Upper lobe of left lung (tissue), 4 donors: ENCODE results near the gene HTR2A.

Experiments used
- POLR2A ChIP-seq, 4 donors: fragments of 450-650 bp; IDR thresholded peaks; one replicate each; pipeline ENCODE4 v1.5.1; 2016 to 2017; ENCODE audit warnings: antibody characterized with exemption in 4 of 4, mild to moderate bottlenecking in 2 of 4
- POLR2AphosphoS5 ChIP-seq, 2 donors: sonication (generic); formaldehyde crosslinking; IDR thresholded peaks; one replicate each; pipeline ENCODE4 v1.5.1; 2017; ENCODE audit warnings: antibody characterized with exemption in 2 of 2
- TF ChIP-seq, protein P1 (sequence below), 6 experiments: fragments of 450-650 bp in 4 of 6; fragments of 200-600 bp in 2 of 6; sonication (generic) in 2 of 6; IDR thresholded peaks; one replicate each; pipeline ENCODE4 v1.5.1; 2016 to 2019; ENCODE audit warnings: antibody characterized with exemption in 6 of 6

- TF ChIP-seq, protein P1, sequence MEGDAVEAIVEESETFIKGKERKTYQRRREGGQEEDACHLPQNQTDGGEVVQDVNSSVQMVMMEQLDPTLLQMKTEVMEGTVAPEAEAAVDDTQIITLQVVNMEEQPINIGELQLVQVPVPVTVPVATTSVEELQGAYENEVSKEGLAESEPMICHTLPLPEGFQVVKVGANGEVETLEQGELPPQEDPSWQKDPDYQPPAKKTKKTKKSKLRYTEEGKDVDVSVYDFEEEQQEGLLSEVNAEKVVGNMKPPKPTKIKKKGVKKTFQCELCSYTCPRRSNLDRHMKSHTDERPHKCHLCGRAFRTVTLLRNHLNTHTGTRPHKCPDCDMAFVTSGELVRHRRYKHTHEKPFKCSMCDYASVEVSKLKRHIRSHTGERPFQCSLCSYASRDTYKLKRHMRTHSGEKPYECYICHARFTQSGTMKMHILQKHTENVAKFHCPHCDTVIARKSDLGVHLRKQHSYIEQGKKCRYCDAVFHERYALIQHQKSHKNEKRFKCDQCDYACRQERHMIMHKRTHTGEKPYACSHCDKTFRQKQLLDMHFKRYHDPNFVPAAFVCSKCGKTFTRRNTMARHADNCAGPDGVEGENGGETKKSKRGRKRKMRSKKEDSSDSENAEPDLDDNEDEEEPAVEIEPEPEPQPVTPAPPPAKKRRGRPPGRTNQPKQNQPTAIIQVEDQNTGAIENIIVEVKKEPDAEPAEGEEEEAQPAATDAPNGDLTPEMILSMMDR (IDR thresholded peaks at IDR 0.05) = no peak
- no peak for TF ChIP-seq POLR2A (IDR thresholded peaks at IDR 0.05)
- TF ChIP-seq POLR2AphosphoS5 (IDR thresholded peaks at IDR 0.05) = no peak
These were observed 66.3 kb downstream of the HTR2A start for GRCh38 chr13:46830405-46831005.
